Activated T-cell treated with anti-CD3 and anti-CD28 coated beads for 48 hours (primary cell): ENCODE data around the gene RTF2.
"Not testable (repeated sequence)": the region's sequence is repeated elsewhere in the genome, so short reads cannot be mapped to it uniquely, and the experiment has no call there.

Experiments
- DNase-seq: peaks from one replicate; pipeline ENCODE4 v3.0.0-alpha.2; 2020; ENCODE audit warnings: low read depth

RTF2 gene

GRCh38 chr20:56501116-56501515, 32.7 kb downstream of the RTF2 start:
- no peak for DNase-seq

- DNase-seq = no peak
Measured at GRCh38 chr20:56503916-56504315, 35.5 kb downstream of the RTF2 start.

- DNase-seq = peak; percentile 8
Measured at GRCh38 chr20:56504373-56505005, 36.1 kb downstream of the RTF2 start.

- DNase-seq = no peak
Measured at GRCh38 chr20:56506103-56506502, 37.7 kb downstream of the RTF2 start.

GRCh38 chr20:56511926-56512325, 43.5 kb downstream of the RTF2 start:
- DNase-seq = no peak

- no peak for DNase-seq
Measured at GRCh38 chr20:56513161-56514150, 45.0 kb downstream of the RTF2 start.

- no peak for DNase-seq
Measured at GRCh38 chr20:56516631-56517030, 48.2 kb downstream of the RTF2 start.

GRCh38 chr20:56517211-56517610, 48.8 kb downstream of the RTF2 start:
- DNase-seq = no peak

- no peak for DNase-seq
Measured at GRCh38 chr20:56517641-56518040, 49.2 kb downstream of the RTF2 start.

GRCh38 chr20:56518126-56518525, 49.7 kb downstream of the RTF2 start:
- DNase-seq = no peak

- no peak for DNase-seq
Measured at GRCh38 chr20:56518721-56519398, 50.4 kb downstream of the RTF2 start.

GRCh38 chr20:56519551-56519950, 51.1 kb downstream of the RTF2 start:
- no peak for DNase-seq

- DNase-seq = no peak
Measured at GRCh38 chr20:56520180-56520579, 51.8 kb downstream of the RTF2 start.

GRCh38 chr20:56520746-56521354, 52.4 kb downstream of the RTF2 start:
- DNase-seq = not testable (repeated sequence)

GRCh38 chr20:56522311-56522710, 53.9 kb downstream of the RTF2 start:
- DNase-seq = no peak

- not testable (repeated sequence) for DNase-seq
Measured at GRCh38 chr20:56524444-56524843, 56.0 kb downstream of the RTF2 start, which contains the start of gene FAM209A. TSS of gene FAM209A (plus strand) at chr20:56524744. CDS start at chr20:56524809, 65 bp downstream.

- DNase-seq = no peak
Measured at GRCh38 chr20:56527521-56527920, 59.1 kb downstream of the RTF2 start.

GRCh38 chr20:56532946-56533345, 64.5 kb downstream of the RTF2 start, which contains the start of gene FAM209B:
TSS of gene FAM209B (plus strand) at chr20:56533246. CDS start at chr20:56533342, 96 bp downstream.
- DNase-seq = not testable (repeated sequence)

- no peak for DNase-seq
Measured at GRCh38 chr20:56537997-56538396, 69.6 kb downstream of the RTF2 start.

- DNase-seq = no peak
Measured at GRCh38 chr20:56540415-56540814, 72.0 kb downstream of the RTF2 start.

GRCh38 chr20:56542489-56543030, 74.1 kb downstream of the RTF2 start:
- DNase-seq = no peak

GRCh38 chr20:56551571-56551970, 83.1 kb downstream of the RTF2 start:
- DNase-seq = no peak
